SK-N-SH treated with all-trans-retinoic acid at 6 μM for 48 hours (cell line): ENCODE measurements around the gene ST3GAL6.

ENCODE experiments used
- BACH2 ChIP-seq: fragments of 250-450 bp; sonication (Bioruptor Pico); IDR thresholded peaks from 2 replicates; pipeline ENCODE4 v1.9.0; 2021; ENCODE audit warnings: mild to moderate bottlenecking, borderline replicate concordance
- ISL1 ChIP-seq: fragments of 250-450 bp; sonication (Bioruptor Pico); IDR thresholded peaks from 2 replicates; pipeline ENCODE4 v2.1.2; 2022; ENCODE audit warnings: mild to moderate bottlenecking, moderate library complexity
- ZC3H10 ChIP-seq: fragments of 250-450 bp; sonication (Bioruptor Pico); IDR thresholded peaks from 2 replicates; pipeline ENCODE4 v1.5.1; 2021; ENCODE audit warnings: mild to moderate bottlenecking, moderate library complexity

GRCh38 chr3:98799479-98799878 lies 36.3 kb downstream of the ST3GAL6 start:
- no peak for TF ChIP-seq ISL1 (CRISPR knock-in tag)
- no peak for TF ChIP-seq BACH2 (CRISPR knock-in tag)
- no peak for TF ChIP-seq ZC3H10 (CRISPR knock-in tag)
